Fibroblast of mammary gland (primary cell): ENCODE data around the gene MAK.
"Not testable (repeated sequence)": the region's sequence is repeated elsewhere in the genome, so short reads cannot be mapped to it uniquely, and the experiment has no call there.

Experiments
- DNase-seq: peaks from one replicate; pipeline ENCODE4 v3.0.0-alpha.2; 2010; ENCODE audit warnings: low read depth
- H3K4me3 ChIP-seq: 2 replicates; pipeline ENCODE4 v1.5.1; 2011; ENCODE audit warnings: low read depth, mild to moderate bottlenecking, low read length, moderate library complexity; ENCODE audit not compliant: control insufficient read depth
- TF ChIP-seq, protein P1 (sequence below): conservative IDR thresholded peaks from 2 replicates; pipeline ENCODE4 v1.5.1; 2011; ENCODE audit warnings: low read depth, low read length, inconsistent platforms; ENCODE audit not compliant: control insufficient read depth, insufficient read depth

Gene MAK

DNA sequence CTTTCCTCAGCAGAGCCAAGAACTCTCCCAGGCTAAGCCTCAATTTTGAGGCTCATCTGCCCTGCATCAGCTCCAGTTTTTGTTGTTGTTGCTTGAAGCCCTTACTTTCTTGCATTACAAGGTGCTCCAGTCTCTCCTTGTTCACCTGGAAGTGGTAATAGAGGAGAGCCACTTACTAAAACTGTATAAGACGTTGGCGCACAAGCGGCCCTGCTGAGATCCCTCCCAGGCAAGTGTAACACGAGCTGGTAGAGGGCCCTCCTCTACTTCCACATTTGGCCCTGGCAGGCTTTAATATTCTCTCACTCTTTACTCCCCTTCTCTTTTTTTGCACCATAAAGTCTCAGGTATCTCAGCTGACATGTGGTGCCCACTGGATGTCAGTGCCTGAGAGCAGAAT, 24.0 kb upstream of the MAK start:
- TF ChIP-seq, protein P1, sequence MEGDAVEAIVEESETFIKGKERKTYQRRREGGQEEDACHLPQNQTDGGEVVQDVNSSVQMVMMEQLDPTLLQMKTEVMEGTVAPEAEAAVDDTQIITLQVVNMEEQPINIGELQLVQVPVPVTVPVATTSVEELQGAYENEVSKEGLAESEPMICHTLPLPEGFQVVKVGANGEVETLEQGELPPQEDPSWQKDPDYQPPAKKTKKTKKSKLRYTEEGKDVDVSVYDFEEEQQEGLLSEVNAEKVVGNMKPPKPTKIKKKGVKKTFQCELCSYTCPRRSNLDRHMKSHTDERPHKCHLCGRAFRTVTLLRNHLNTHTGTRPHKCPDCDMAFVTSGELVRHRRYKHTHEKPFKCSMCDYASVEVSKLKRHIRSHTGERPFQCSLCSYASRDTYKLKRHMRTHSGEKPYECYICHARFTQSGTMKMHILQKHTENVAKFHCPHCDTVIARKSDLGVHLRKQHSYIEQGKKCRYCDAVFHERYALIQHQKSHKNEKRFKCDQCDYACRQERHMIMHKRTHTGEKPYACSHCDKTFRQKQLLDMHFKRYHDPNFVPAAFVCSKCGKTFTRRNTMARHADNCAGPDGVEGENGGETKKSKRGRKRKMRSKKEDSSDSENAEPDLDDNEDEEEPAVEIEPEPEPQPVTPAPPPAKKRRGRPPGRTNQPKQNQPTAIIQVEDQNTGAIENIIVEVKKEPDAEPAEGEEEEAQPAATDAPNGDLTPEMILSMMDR: no peak
- H3K4me3 ChIP-seq: no peak overlapping the region
- no peak for DNase-seq

- TF ChIP-seq, protein P1: no peak
These were observed 22.7 kb upstream of the MAK start for GRCh38 chr6:10861086-10861485.

GRCh38 chr6:10857259-10857658, 18.9 kb upstream of the MAK start:
- TF ChIP-seq, protein P1: no peak
- no peak for DNase-seq
- no peak overlapping the region for H3K4me3 ChIP-seq

More at GRCh38 chr6:10861086-10861485, 22.7 kb upstream of the MAK start:
- H3K4me3 ChIP-seq: no peak overlapping the region
- no peak for DNase-seq

DNA sequence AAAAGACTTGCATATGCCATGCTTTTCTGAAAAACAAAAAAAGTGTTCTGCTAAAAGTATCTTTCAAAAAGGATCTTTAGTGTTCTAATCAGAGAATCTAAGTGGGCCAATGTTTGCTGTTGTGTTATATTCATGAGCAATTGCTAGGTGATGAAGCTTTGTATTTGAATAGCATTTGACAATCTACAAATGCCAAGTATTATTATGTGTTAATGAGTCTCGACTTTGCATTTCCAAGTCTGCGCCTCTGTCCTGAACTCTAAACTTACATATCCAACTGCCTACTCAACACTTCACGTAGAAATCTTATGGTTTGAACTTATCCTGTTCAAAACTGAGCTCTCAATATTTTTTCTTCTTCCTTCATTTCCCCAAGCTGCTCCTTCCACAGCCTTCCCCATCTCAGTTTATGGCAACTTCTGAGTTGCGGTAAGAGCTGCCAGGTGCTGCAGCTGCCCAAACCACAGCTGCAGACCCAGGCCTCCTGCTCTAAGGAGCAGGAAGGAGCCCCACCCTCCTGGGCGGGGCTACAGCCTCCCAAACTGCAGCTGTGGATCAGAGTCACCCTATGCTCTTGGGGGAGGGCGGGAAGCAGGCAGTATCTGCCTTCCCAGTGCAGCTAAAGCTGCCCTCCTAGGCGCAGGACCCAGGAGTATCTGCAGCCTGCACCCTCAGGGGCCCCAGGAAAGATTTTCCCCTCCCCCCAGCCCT, 16.7 kb upstream of the MAK start:
- no peak for DNase-seq
- H3K4me3 ChIP-seq: no peak overlapping the region
- TF ChIP-seq, protein P1: no peak

- not testable (repeated sequence) for DNase-seq, H3K4me3 ChIP-seq
These were observed 15.5 kb upstream of the MAK start for GRCh38 chr6:10853849-10854300.

DNA sequence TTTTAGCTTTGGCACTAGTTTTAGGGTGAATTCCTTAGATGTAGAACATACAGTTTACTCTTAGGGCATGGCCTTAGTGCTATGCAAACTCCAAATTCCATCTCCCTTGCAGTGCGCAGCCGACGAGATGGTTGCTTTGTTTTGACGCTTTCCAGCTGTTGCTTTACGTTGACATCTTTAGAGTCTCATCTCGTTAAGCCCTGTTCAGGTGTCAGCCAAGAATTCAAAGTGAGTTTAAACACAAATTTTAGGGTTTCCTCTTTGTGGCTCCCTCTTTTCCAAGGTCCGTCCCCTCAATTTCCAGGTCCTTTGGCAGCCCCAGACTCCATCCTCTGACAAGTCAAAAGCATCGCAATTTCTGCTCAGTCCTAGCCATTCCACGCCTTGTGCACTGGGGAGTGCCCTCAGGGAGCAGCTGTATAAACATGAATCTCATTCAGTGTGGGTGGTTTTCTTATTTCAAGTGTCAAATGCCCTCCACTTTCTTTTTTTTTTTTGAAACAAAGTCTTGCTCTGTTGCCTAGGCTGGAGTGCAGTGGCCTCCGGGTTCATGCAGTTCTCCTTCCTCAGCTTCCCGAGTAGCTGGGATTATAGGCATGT, 14.1 kb upstream of the MAK start:
- H3K4me3 ChIP-seq: no peak overlapping the region
- TF ChIP-seq, protein P1: no peak
- no peak for DNase-seq

- TF ChIP-seq, protein P1: no peak
- no peak overlapping the region for H3K4me3 ChIP-seq
- no peak for DNase-seq
These were observed 12.4 kb upstream of the MAK start for GRCh38 chr6:10850728-10851127.
